Upper lobe of right lung (tissue), 1 donor: ENCODE results near the gene HIBADH. TPM values are rescaled to one million over a fixed set of nuclear protein-coding genes. Genes with fewer than 3 reads are reported as not detected.
A peak's percentile ranks its signal among the peaks of the same experiment; 100 is the strongest.
"Not testable (repeated sequence)": the region's sequence is repeated elsewhere in the genome, so short reads cannot be mapped to it uniquely, and the experiment has no call there.

Experiments
- ATAC-seq: fragments of 200-7000 bp; cut with Tn5 transposase; one replicate; pipeline ENCODE4 v1.9.1; 2020; ENCODE audit warnings: mild to moderate bottlenecking, moderate library complexity
- DNase-seq: peaks from one replicate; pipeline ENCODE4 v3.0.0-alpha.2; 2020
- H3K27ac ChIP-seq: fragments of 200-600 bp; one replicate; pipeline ENCODE4 v1.8.0; 2022
- H3K27me3 ChIP-seq: fragments of 200-600 bp; one replicate; pipeline ENCODE4 v1.8.0; 2022; ENCODE audit warnings: mild to moderate bottlenecking
- H3K36me3 ChIP-seq: fragments of 200-600 bp; one replicate; pipeline ENCODE4 v1.8.0; 2022
- H3K4me1 ChIP-seq: fragments of 200-600 bp; one replicate; pipeline ENCODE4 v1.8.0; 2022
- H3K4me3 ChIP-seq: fragments of 200-600 bp; one replicate; pipeline ENCODE4 v1.8.0; 2022; ENCODE audit warnings: mild to moderate bottlenecking
- H3K9me3 ChIP-seq: fragments of 200-600 bp; one replicate; pipeline ENCODE4 v1.8.0; 2022
- intact Hi-C: fragments of 100-400 bp; cut with DNase I; formaldehyde crosslinking; loops from one replicate; pipeline ENCODE4 v1.11.0; 2022
- total RNA-seq: library from RNA; stranded (reverse); fragmentation: NEBNext Ultra II Directional; extraction: Animal tissue kit (Norgen Biotek cat#: 25700); gene quantifications from one replicate; pipeline ENCODE4 v1.2.1, GENCODE V29; 2021
- TF ChIP-seq, protein P1 (sequence below): fragments of 200-600 bp; IDR thresholded peaks from one replicate; pipeline ENCODE4 v1.8.0; 2022; ENCODE audit warnings: antibody characterized with exemption
- donor health status: DM: no; HTN: yes; CAD: no; lungs with severe emphysema.

Gene HIBADH
- total RNA-seq, 1 donor from 2014 or later, result 23.7 TPM

DNA sequence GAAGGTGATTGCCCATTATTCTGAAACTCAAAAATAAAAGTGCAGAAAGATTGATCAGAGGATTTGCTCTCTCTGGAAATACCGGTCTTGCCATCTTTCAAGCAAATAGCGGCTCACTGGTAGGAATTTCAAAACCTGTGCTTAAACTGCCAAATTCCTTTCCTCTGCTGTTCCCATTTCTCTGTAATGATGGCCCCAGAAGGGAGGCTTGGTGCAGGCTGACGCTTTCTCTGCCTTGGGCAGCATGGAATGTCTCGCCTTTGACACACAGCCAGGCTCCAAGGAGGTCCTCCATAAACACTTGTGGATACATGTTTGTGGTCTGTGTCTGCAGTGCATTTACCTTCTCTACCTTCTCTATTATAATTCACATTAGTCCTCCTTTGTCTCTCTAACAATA, 146.8 kb downstream of the HIBADH start:
- TF ChIP-seq, protein P1, sequence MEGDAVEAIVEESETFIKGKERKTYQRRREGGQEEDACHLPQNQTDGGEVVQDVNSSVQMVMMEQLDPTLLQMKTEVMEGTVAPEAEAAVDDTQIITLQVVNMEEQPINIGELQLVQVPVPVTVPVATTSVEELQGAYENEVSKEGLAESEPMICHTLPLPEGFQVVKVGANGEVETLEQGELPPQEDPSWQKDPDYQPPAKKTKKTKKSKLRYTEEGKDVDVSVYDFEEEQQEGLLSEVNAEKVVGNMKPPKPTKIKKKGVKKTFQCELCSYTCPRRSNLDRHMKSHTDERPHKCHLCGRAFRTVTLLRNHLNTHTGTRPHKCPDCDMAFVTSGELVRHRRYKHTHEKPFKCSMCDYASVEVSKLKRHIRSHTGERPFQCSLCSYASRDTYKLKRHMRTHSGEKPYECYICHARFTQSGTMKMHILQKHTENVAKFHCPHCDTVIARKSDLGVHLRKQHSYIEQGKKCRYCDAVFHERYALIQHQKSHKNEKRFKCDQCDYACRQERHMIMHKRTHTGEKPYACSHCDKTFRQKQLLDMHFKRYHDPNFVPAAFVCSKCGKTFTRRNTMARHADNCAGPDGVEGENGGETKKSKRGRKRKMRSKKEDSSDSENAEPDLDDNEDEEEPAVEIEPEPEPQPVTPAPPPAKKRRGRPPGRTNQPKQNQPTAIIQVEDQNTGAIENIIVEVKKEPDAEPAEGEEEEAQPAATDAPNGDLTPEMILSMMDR, result no peak
- intact Hi-C loops, result no loop called here
- DNase-seq (no peak), ATAC-seq (no peak)
- no peaks in the 10 kb centered on the region for H3K36me3 ChIP-seq
- H3K4me3 ChIP-seq, result no peak overlapping the region
- H3K27me3 ChIP-seq, result no peaks in the 10 kb centered on the region
- H3K9me3 ChIP-seq, result no peaks in the 10 kb centered on the region
- H3K27ac ChIP-seq, result no peak overlapping the region
- H3K4me1 ChIP-seq, result no peaks in the 10 kb centered on the region

DNA sequence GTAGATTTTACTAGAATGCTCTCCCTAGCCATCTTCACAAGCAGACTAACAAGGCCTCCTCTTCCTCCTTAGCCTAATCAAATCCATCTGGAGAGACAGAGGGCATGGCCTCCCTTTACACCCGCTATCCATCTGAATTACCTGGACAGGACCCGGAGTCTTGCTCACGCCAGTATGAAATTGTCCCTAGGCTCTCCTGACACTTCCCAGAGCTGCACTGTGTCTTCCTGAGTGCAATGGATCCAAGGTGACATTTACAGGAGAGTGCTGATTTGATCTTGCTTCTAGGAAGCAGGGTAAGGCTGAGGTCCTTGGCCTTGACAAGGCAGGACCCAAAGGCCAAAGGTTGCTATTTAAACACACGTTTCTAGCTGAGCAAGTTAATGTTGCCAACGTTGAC, 147.8 kb downstream of the HIBADH start:
- Histone ChIP-seq H3K9me3 (no peaks in the 10 kb centered on the region), H3K4me3 (no peak overlapping the region), H3K4me1 (no peaks in the 10 kb centered on the region), H3K27ac (no peak overlapping the region), H3K27me3 (no peaks in the 10 kb centered on the region), H3K36me3 (no peaks in the 10 kb centered on the region)
- no peak for ATAC-seq
- intact Hi-C loops, result no loop called here
- no peak for DNase-seq
- TF ChIP-seq, protein P1, result no peak

DNA sequence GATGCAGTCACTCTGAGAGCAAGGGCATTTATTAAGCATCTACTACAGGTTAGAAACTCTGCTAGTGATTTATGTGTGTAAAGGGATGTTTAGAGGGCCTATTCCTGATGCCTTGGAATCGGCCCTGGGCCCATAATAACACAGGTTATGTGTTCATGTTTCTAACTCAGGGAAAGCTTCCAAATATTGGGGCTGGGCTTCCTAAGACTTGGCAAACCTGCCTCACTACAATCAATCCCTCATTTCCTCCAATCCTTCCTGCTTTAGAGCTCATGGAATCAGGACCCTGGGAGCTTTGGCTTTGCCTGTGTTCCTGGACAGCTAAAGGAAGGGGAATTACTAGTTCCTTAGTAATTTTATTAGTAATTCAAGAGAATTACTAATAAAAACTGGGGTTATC, 148.8 kb downstream of the HIBADH start:
- ATAC-seq, result no peak
- Histone ChIP-seq H3K36me3 (no peaks in the 10 kb centered on the region), H3K27me3 (no peaks in the 10 kb centered on the region), H3K9me3 (no peaks in the 10 kb centered on the region), H3K27ac (no peak overlapping the region), H3K4me1 (no peaks in the 10 kb centered on the region), H3K4me3 (no peak overlapping the region)
- TF ChIP-seq, protein P1, result no peak
- no peak for DNase-seq
- intact Hi-C loops, result no loop called here

DNA sequence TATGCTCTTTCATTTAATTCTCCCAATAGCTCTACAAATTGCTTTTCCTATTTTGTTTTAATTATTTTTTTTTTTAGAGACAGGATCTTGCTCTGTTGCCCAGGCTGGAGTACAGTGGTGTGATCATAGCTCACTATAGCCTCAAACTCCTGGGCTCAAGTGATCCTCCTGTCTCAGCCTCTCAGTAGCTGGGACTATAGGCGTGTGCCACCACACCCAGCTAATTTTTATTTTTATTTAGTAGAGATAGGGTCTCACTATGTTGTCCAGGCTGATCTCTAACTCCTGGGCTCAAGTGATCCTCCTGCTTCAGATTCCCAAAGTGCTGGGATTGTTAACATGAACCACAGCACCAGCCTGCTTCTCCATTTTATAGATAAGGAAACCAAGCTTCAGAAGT, 151.3 kb downstream of the HIBADH start:
- ATAC-seq, H3K4me1 ChIP-seq, H3K27ac ChIP-seq, H3K9me3 ChIP-seq, H3K4me3 ChIP-seq, H3K36me3 ChIP-seq, intact Hi-C loops, H3K27me3 ChIP-seq, DNase-seq: not testable (repeated sequence)

DNA sequence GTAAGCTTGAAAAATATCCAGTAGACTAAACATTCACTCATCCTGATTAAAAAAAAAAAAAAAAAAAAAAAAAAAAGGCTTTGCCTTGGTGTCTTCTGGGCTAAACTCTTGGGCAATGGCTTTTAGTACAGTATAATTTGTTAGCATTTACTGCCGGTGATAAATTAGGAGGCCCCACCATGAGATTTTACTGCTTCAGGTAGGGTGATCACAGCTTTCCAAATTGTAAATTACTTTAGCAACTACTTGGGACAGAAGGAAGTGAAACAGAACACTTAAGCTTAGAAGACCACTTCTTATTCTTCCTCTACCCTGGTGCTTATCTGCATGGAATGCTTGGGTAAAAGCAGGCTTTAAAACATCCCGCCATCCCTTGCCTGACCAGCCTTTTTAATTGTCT, 152.1 kb downstream of the HIBADH start:
- Histone ChIP-seq H3K36me3 (no peaks in the 10 kb centered on the region), H3K4me1 (no peaks in the 10 kb centered on the region), H3K27me3 (no peaks in the 10 kb centered on the region), H3K27ac (no peak overlapping the region), H3K9me3 (no peaks in the 10 kb centered on the region), H3K4me3 (no peak overlapping the region)
- DNase-seq (no peak), ATAC-seq (no peak)
- intact Hi-C loops, result no loop called here
- TF ChIP-seq, protein P1, result no peak

DNA sequence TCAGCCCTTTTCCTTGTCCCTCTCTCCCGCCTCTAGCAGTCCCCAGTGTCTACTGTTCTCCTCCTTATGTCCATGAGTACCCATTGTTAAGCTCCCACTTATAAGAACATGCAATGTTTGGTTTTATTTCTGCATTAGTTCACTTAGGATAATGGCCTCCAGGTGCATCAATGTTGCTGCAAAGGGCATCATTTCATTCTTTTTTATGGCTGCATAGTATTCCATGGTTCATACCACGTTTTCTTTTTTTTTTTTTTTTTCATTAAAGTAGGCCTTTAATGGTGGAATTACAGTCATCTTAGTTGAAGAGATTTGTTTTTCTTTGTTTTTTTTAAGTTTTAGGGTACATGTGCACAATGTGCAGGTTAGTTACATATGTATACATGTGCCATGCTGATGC, 160.8 kb downstream of the HIBADH start:
- ATAC-seq, H3K9me3 ChIP-seq, H3K4me3 ChIP-seq, H3K36me3 ChIP-seq, H3K4me1 ChIP-seq, intact Hi-C loops, DNase-seq, H3K27ac ChIP-seq, H3K27me3 ChIP-seq: not testable (repeated sequence)

DNA sequence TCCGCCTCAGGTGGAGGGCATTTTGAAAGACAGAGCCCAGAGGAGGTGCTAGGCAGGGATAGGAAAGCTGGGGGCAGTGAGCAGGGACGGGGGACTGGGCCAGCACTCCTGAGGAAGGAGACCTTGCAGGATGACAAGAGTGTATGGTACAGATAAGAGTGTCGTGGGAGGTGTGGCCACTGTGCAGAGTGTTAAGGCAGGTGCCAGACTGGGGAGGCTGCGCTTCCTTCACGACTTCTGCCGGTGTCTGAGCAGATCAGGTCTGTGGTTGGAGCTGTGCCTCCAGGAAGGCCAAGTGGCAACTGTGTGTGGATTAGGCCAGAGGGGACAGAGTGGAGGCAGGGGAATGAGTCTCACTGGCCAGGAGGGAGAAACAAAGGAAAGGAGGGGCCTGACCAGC, 161.7 kb downstream of the HIBADH start:
- H3K4me1 ChIP-seq, result no peaks in the 10 kb centered on the region
- H3K4me3 ChIP-seq, result no peak overlapping the region
- ATAC-seq (no peak), DNase-seq (peak; percentile 40)
- TF ChIP-seq, protein P1, result no peak
- no peaks in the 10 kb centered on the region for H3K9me3 ChIP-seq
- H3K27me3 ChIP-seq, result no peaks in the 10 kb centered on the region
- H3K27ac ChIP-seq, result no peak overlapping the region
- intact Hi-C loops, result no loop called here
- H3K36me3 ChIP-seq, result no peaks in the 10 kb centered on the region
